ENCODE results near the gene NEDD4L.

NEDD4L gene

DNA sequence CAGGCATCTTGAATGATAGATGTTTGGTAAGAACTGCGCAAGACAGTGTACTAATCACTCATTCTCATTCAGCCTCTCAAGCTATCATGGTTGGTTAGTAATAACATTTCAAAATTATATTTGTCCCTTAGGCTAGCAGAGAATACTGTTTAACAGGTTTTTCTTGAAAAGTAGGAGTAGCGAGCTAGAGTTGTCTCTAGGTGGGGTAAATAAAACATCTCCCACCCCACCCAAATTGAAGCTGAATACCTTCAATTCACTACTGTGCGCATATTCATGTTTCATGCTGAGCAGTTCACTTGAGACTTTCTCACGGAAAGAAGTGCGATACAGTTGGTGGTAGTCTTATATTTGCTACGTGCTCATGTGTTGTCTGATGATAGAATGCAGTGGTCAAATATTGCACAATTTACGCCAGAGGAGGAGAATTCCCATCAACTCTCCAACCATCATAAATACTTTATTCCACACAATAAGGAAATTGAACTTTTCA, 49.3 kb downstream of the NEDD4L start:
- Mint-ChIP-seq H3K27ac (no peak overlapping the region), H3K27me3 (ENCODE audit: low read depth, poor library complexity) (no peaks in the 10 kb centered on the region), H3K4me3 (no peak overlapping the region), H3K4me1 (peaks cover 46% of the 10 kb centered on the region), H3K9me3 (peaks cover 3% of the 10 kb centered on the region), H3K36me3 (ENCODE audit: low read depth) (peaks cover 13% of the 10 kb centered on the region)
- TF ChIP-seq, protein P1, sequence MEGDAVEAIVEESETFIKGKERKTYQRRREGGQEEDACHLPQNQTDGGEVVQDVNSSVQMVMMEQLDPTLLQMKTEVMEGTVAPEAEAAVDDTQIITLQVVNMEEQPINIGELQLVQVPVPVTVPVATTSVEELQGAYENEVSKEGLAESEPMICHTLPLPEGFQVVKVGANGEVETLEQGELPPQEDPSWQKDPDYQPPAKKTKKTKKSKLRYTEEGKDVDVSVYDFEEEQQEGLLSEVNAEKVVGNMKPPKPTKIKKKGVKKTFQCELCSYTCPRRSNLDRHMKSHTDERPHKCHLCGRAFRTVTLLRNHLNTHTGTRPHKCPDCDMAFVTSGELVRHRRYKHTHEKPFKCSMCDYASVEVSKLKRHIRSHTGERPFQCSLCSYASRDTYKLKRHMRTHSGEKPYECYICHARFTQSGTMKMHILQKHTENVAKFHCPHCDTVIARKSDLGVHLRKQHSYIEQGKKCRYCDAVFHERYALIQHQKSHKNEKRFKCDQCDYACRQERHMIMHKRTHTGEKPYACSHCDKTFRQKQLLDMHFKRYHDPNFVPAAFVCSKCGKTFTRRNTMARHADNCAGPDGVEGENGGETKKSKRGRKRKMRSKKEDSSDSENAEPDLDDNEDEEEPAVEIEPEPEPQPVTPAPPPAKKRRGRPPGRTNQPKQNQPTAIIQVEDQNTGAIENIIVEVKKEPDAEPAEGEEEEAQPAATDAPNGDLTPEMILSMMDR (IDR thresholded peaks at IDR 0.05) = no peak
- DNase-seq = no peak

GRCh38 chr18:58095222-58095621, 51.2 kb downstream of the NEDD4L start:
- Mint-ChIP-seq H3K36me3 (ENCODE audit: low read depth) (peaks cover 5% of the 10 kb centered on the region), H3K27ac (peak overlapping the region; percentile 54), H3K4me3 (peak overlapping the region; percentile 16), H3K27me3 (ENCODE audit: low read depth, poor library complexity) (no peaks in the 10 kb centered on the region), H3K4me1 (peaks cover 65% of the 10 kb centered on the region), H3K9me3 (peaks cover 3% of the 10 kb centered on the region)
- DNase-seq = peak; percentile 47
- TF ChIP-seq, protein P1 (IDR thresholded peaks at IDR 0.05) = no peak

- peak overlapping the region; percentile 64 for H3K27ac Mint-ChIP-seq
- peaks cover 3% of the 10 kb centered on the region for H3K36me3 Mint-ChIP-seq (ENCODE audit: low read depth)
- no peaks in the 10 kb centered on the region for H3K27me3 Mint-ChIP-seq (ENCODE audit: low read depth, poor library complexity)
- DNase-seq = no peak
- no peak overlapping the region for H3K4me3 Mint-ChIP-seq
- TF ChIP-seq, protein P1 (IDR thresholded peaks at IDR 0.05) = no peak
- H3K4me1 Mint-ChIP-seq = peaks cover 69% of the 10 kb centered on the region
- H3K9me3 Mint-ChIP-seq = peaks cover 3% of the 10 kb centered on the region
Observed at GRCh38 chr18:58095655-58096054, 51.6 kb downstream of the NEDD4L start.

DNA sequence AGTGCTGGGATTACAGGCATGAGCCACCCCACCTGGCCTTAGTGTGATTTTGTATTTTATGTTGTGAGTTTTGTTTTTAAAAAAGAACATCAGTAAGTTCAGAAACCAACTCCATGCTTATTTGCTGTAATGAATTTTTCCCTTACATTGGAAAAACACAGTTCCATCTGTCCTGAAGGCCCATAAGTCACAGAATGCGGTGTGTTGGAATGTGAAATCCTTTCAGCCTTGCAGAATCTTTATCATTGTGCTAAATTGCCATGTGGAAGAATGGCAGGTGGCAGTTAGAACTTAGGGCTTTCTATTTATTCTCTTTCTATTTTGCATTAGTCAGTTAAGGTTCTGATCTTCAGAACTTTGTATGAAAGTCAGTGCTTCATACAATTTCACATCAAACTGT, 52.6 kb downstream of the NEDD4L start:
- TF ChIP-seq, protein P1 (IDR thresholded peaks at IDR 0.05) = no peak
- no peaks in the 10 kb centered on the region for H3K9me3 Mint-ChIP-seq
- peaks cover 76% of the 10 kb centered on the region for H3K4me1 Mint-ChIP-seq
- H3K27ac Mint-ChIP-seq = no peak overlapping the region
- no peak for DNase-seq
- no peaks in the 10 kb centered on the region for H3K27me3 Mint-ChIP-seq (ENCODE audit: low read depth, poor library complexity)
- H3K36me3 Mint-ChIP-seq (ENCODE audit: low read depth) = peaks cover 7% of the 10 kb centered on the region
- H3K4me3 Mint-ChIP-seq = no peak overlapping the region

DNA sequence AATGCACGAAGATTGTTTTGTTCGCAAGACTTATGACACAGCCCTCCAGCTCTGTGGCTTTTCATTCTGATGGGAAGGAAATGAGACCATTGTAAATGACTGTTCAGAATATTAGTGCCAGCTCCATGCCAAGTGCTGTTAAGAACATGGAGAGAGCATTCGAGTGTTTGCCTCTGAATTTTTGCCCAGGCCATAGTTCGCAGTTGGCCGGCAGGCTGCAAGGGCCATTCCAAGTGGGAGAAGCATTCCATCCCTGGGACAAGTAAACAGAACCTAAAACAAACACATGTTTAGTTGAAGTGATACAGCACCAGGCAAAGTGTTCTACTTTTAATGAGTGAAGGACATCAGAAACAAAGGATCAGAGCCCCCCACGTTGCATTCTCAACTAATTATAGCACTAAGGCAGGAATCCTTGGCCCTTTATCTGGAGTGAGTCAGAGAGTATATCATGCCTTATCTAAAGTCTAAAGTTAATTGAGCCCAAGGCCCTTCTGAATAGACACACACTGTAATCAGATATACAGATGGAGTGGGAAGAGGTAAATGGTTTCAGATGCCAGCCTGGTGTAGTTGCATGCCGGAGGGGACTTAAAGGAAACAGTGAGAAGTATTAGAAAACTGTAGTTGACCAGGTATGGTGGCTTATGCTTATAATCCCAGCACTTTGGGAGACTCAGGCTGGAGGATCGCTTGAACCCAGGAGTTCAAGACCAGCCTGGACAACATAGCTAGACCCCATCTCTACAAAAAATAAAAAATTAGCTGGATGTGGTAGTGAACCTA, 53.3 kb downstream of the NEDD4L start:
- peak overlapping the region; percentile 71 for H3K27ac Mint-ChIP-seq
- TF ChIP-seq, protein P1 (IDR thresholded peaks at IDR 0.05) = no peak
- H3K4me1 Mint-ChIP-seq = peaks cover 76% of the 10 kb centered on the region
- no peaks in the 10 kb centered on the region for H3K9me3 Mint-ChIP-seq
- H3K36me3 Mint-ChIP-seq (ENCODE audit: low read depth) = peaks cover 7% of the 10 kb centered on the region
- no peak overlapping the region for H3K4me3 Mint-ChIP-seq
- no peaks in the 10 kb centered on the region for H3K27me3 Mint-ChIP-seq (ENCODE audit: low read depth, poor library complexity)
- no peak for DNase-seq

- H3K4me1 Mint-ChIP-seq = peaks cover 79% of the 10 kb centered on the region
- H3K27me3 Mint-ChIP-seq (ENCODE audit: low read depth, poor library complexity) = no peaks in the 10 kb centered on the region
- H3K36me3 Mint-ChIP-seq (ENCODE audit: low read depth) = peaks cover 7% of the 10 kb centered on the region
- H3K9me3 Mint-ChIP-seq = no peaks in the 10 kb centered on the region
- no peak for DNase-seq
- no peak overlapping the region for H3K4me3 Mint-ChIP-seq
- TF ChIP-seq, protein P1 (IDR thresholded peaks at IDR 0.05) = no peak
- H3K27ac Mint-ChIP-seq = no peak overlapping the region
Observed at GRCh38 chr18:58097907-58098166, 53.8 kb downstream of the NEDD4L start.

All from nephron progenitor cell (in vitro differentiated cells).